KMS-11 (cell line): Measurements from ENCODE around the gene CTDP1.

Experiments
- H2AFZ ChIP-seq: fragments of 200-600 bp; sonication (generic); 2 replicates; pipeline ENCODE4 v1.6.1; 2016; ENCODE audit warnings: antibody characterized with exemption, mixed run types, low read depth
- H3K27ac ChIP-seq: fragments of 200-600 bp; sonication (generic); 2 replicates; pipeline ENCODE4 v1.6.1; 2016; ENCODE audit warnings: mild to moderate bottlenecking, mixed run types
- H3K27me3 ChIP-seq: fragments of 200-600 bp; sonication (generic); 2 replicates; pipeline ENCODE4 v1.6.1; 2017; ENCODE audit warnings: mild to moderate bottlenecking, low read depth, mixed run types, moderate library complexity; ENCODE audit not compliant: insufficient read depth
- H3K36me3 ChIP-seq: fragments of 200-600 bp; sonication (generic); 2 replicates; pipeline ENCODE4 v1.6.1; 2017; ENCODE audit warnings: mild to moderate bottlenecking, mixed run types; ENCODE audit not compliant: insufficient read depth
- H3K4me1 ChIP-seq: fragments of 200-600 bp; sonication (generic); 2 replicates; pipeline ENCODE4 v1.6.1; 2016; ENCODE audit warnings: mild to moderate bottlenecking, low read depth, mixed run types; ENCODE audit not compliant: poor library complexity, severe bottlenecking
- H3K4me2 ChIP-seq: fragments of 200-600 bp; sonication (generic); 2 replicates; pipeline ENCODE4 v1.7.0; 2016; ENCODE audit warnings: mild to moderate bottlenecking, mixed run types
- H3K4me3 ChIP-seq: fragments of 200-600 bp; sonication (generic); IDR thresholded peaks from 2 replicates; pipeline ENCODE4 v1.6.1; 2017; ENCODE audit warnings: low read depth, low read length, mixed read lengths; ENCODE audit not compliant: insufficient read depth
- H3K79me2 ChIP-seq: fragments of 200-600 bp; sonication (generic); 2 replicates; pipeline ENCODE4 v1.6.1; 2016; ENCODE audit warnings: low read depth, mixed run types; ENCODE audit not compliant: insufficient read depth
- H3K9ac ChIP-seq: fragments of 200-600 bp; sonication (generic); 2 replicates; pipeline ENCODE4 v1.6.1; 2016; ENCODE audit warnings: mild to moderate bottlenecking, mixed run types
- H4K20me1 ChIP-seq: fragments of 200-600 bp; sonication (generic); 2 replicates; pipeline ENCODE4 v1.6.1; 2016; ENCODE audit warnings: mild to moderate bottlenecking, mixed run types; ENCODE audit not compliant: insufficient read depth
- TF ChIP-seq, protein P1 (sequence below): fragments of 200-600 bp; sonication (generic); conservative IDR thresholded peaks from 2 replicates; pipeline ENCODE4 v1.6.1; 2017; ENCODE audit warnings: low read depth, mild to moderate bottlenecking, antibody characterized with exemption, low read length, moderate library complexity, mixed read lengths

CTDP1 gene

DNA sequence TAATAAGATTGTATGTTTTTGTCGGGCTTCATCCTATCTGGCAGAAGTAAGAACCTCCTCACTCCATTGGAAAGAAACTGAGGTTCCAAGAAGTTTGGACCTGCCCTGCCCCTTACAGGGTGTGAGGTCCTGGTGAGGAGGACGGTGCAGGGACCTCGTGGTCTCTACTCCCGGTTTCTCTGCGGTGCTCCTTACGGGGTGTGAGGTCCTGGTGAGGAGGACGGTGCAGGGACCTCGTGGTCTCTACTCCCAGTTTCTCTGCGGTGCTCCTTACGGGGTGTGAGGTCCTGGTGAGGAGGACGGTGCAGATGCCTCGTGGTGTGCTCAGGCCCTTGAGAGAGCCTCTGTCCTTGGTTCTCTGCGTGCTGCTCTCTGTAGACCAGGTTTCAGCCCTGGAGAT is 5.2 kb downstream of the CTDP1 start:
- H3K36me3 ChIP-seq = no peaks in the 10 kb centered on the region
- peaks cover 88% of the 10 kb centered on the region for H3K79me2 ChIP-seq
- TF ChIP-seq, protein P1, sequence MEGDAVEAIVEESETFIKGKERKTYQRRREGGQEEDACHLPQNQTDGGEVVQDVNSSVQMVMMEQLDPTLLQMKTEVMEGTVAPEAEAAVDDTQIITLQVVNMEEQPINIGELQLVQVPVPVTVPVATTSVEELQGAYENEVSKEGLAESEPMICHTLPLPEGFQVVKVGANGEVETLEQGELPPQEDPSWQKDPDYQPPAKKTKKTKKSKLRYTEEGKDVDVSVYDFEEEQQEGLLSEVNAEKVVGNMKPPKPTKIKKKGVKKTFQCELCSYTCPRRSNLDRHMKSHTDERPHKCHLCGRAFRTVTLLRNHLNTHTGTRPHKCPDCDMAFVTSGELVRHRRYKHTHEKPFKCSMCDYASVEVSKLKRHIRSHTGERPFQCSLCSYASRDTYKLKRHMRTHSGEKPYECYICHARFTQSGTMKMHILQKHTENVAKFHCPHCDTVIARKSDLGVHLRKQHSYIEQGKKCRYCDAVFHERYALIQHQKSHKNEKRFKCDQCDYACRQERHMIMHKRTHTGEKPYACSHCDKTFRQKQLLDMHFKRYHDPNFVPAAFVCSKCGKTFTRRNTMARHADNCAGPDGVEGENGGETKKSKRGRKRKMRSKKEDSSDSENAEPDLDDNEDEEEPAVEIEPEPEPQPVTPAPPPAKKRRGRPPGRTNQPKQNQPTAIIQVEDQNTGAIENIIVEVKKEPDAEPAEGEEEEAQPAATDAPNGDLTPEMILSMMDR = no peak

DNA sequence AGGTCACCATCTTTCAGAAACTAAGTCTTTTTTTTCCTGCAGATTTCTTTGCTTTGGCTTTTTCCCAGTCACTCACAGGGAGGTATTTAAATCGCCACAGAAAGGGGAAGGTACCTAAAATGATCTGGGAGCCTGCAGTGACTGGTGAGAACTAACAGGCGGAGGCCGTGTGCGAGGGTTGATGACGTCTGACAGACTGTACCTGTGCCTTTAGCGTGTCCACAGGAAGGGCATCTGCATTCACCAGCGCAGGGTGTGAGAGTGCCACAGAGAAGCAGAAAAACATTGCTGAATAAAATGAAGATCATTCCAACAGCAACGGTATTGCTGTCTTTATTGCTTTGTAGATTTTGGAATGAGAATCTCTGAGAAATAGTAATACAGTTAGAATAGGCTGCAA is 5.7 kb downstream of the CTDP1 start:
- Histone ChIP-seq H3K27ac (no peak overlapping the region), H4K20me1 (peaks cover 3% of the 10 kb centered on the region; the same call in 1 of the 2 replicates), H3K79me2 (peaks cover 90% of the 10 kb centered on the region), H3K4me2 (no peak overlapping the region), H3K4me1 (peaks cover 10% of the 10 kb centered on the region), H3K9ac (no peak overlapping the region), H3K27me3 (no peaks in the 10 kb centered on the region), H3K4me3 (no peak overlapping the region), H2AFZ (no peak overlapping the region), H3K36me3 (no peaks in the 10 kb centered on the region)
- TF ChIP-seq, protein P1 = no peak

More for the DNA sequence above, 5.2 kb downstream of the CTDP1 start:
- no peak overlapping the region for H3K4me2 ChIP-seq
- H3K27ac ChIP-seq = no peak overlapping the region
- H3K9ac ChIP-seq = no peak overlapping the region
- no peak overlapping the region for H3K4me3 ChIP-seq
- no peaks in the 10 kb centered on the region for H3K27me3 ChIP-seq
- H2AFZ ChIP-seq = no peak overlapping the region
- peaks cover 3% of the 10 kb centered on the region; the same call in 1 of the 2 replicates for H4K20me1 ChIP-seq
- H3K4me1 ChIP-seq = peaks cover 10% of the 10 kb centered on the region

DNA sequence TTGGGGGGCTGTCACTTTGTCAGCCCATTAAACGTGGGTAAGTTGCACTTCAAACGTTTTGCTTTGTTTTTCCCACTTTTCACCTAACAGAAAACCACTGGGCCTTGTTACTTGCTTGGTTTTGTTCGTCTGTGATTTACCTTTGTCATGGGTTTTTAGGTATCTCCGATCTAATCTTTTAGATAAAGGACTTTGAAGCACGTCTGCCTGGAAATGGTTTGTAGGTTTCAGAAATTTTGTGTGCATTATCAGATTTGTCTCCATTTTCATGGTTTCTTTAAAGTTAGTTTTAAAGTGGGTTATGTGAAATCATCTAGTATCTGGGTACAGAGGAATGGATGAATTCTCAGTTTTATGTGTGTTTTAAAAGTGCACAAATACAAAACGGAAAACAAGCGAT is 6.4 kb downstream of the CTDP1 start:
- TF ChIP-seq, protein P1 = no peak
- Histone ChIP-seq H3K27me3 (no peaks in the 10 kb centered on the region), H3K4me3 (no peak overlapping the region), H3K36me3 (no peaks in the 10 kb centered on the region), H3K4me2 (no peak overlapping the region), H3K9ac (no peak overlapping the region), H3K79me2 (peaks cover 89% of the 10 kb centered on the region), H4K20me1 (peaks cover 5% of the 10 kb centered on the region; the same call in 1 of the 2 replicates), H3K27ac (no peak overlapping the region), H2AFZ (no peak overlapping the region), H3K4me1 (peaks cover 4% of the 10 kb centered on the region)

DNA sequence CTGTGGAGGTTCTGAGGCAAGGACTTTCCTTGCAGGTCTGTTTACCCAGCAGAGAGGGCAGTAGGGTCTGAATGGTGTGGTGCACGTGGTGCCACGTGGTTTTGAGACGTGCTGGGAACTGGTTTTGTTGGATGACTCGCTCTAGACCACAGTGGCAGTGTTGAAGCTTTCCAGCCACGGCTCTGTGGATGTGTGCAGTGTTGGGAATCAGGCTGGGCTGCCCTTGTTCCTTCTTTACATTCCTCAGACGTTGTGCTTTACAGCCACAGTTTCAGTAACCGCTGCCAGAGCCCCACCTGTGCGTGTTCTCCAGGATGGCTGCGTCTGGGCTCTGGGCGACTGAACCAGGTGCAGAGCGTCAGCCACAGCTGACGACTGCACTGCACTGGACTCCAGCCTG is 8.2 kb downstream of the CTDP1 start:
- H3K36me3 ChIP-seq = no peaks in the 10 kb centered on the region
- TF ChIP-seq, protein P1 = no peak
- H2AFZ ChIP-seq = no peak overlapping the region
- H3K9ac ChIP-seq = no peak overlapping the region
- no peak overlapping the region for H3K27ac ChIP-seq
- no peaks in the 10 kb centered on the region for H3K27me3 ChIP-seq
- H3K4me2 ChIP-seq = no peak overlapping the region
- peaks cover 82% of the 10 kb centered on the region for H3K79me2 ChIP-seq
- no peaks in the 10 kb centered on the region for H3K4me1 ChIP-seq
- H3K4me3 ChIP-seq = no peak overlapping the region
- H4K20me1 ChIP-seq = peaks cover 5% of the 10 kb centered on the region; the same call in 1 of the 2 replicates

DNA sequence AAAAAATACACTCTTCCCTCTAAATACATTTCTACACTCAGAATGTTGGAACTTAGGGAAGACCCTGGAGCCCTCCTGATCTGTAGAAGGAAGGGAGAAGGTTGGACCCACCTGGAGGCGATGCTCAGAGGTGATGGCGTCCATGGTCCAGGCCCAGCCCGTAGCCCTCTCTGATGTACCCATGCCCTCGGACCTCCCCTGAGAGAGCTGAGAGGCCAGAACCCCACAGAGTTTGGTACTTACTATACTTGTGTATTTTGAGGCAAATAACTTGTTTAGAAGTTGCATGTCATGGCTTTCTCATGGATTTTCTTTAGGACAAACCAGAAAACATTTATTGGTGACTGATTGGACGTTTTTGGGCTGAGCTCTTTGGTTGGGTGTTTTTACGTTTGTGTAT is 10.5 kb downstream of the CTDP1 start:
- H4K20me1 ChIP-seq = peaks cover 5% of the 10 kb centered on the region; the same call in 1 of the 2 replicates
- H3K9ac ChIP-seq = no peak overlapping the region
- TF ChIP-seq, protein P1 = no peak
- H3K27ac ChIP-seq = no peak overlapping the region
- no peak overlapping the region for H3K4me2 ChIP-seq
- H3K4me1 ChIP-seq = no peaks in the 10 kb centered on the region
- no peaks in the 10 kb centered on the region for H3K27me3 ChIP-seq
- H3K36me3 ChIP-seq = no peaks in the 10 kb centered on the region; the same call in 1 of the 2 replicates
- no peak overlapping the region for H3K4me3 ChIP-seq
- no peak overlapping the region for H2AFZ ChIP-seq
- peaks cover 74% of the 10 kb centered on the region for H3K79me2 ChIP-seq
